Right ventricle myocardium inferior (tissue), 1 donor: ENCODE results near the gene ZMAT5. TPM values are rescaled to one million over a fixed set of nuclear protein-coding genes. Genes with fewer than 3 reads are reported as not detected.

Source experiments
- ATAC-seq: fragments of 200-7000 bp; cut with Tn5 transposase; one replicate; pipeline ENCODE4 v1.9.1; 2020; ENCODE audit warnings: mild to moderate bottlenecking, moderate library complexity
- DNase-seq: peaks from one replicate; pipeline ENCODE4 v3.0.0; 2021; ENCODE audit errors: missing footprints
- intact Hi-C: fragments of 100-400 bp; cut with DNase I; formaldehyde crosslinking; loops from one replicate; pipeline ENCODE4 v1.11.0; 2022
- total RNA-seq: library from RNA; stranded (reverse); fragmentation: NEBNext Ultra II Directional; extraction: Animal tissue kit (Norgen Biotek cat#: 25700); gene quantifications from one replicate; pipeline ENCODE4 v1.2.1, GENCODE V29; 2021
- donor health status: DM: no; HTN: yes; CAD: no; lungs with severe emphysema.

Gene ZMAT5
- total RNA-seq, 1 donor from 2014 or later, result 21.7 TPM

- no peak for ATAC-seq
- DNase-seq, result no peak
- intact Hi-C loops, result no loop called here
These were observed 21.8 kb upstream of the ZMAT5 start for GRCh38 chr22:29788339-29789279.

GRCh38 chr22:29787371-29787980, 20.7 kb upstream of the ZMAT5 start:
- intact Hi-C loops, result no loop called here
- DNase-seq, result no peak
- ATAC-seq, result no peak

GRCh38 chr22:29786031-29786430, 19.2 kb upstream of the ZMAT5 start:
- intact Hi-C loops, result no loop called here
- no peak for ATAC-seq
- DNase-seq, result no peak

- ATAC-seq (peak; percentile 35), DNase-seq (no peak)
These were observed 17.9 kb upstream of the ZMAT5 start for GRCh38 chr22:29784451-29785361.

GRCh38 chr22:29782061-29782845, 15.4 kb upstream of the ZMAT5 start:
- intact Hi-C loops, result no loop called here
- DNase-seq, result peak; percentile 74
- ATAC-seq, result peak; percentile 87

More at GRCh38 chr22:29784451-29785361, 17.9 kb upstream of the ZMAT5 start:
- intact Hi-C loops, result no loop called here

- intact Hi-C loops, result no loop called here
- peak; percentile 17 for ATAC-seq
- no peak for DNase-seq
These were observed 14.2 kb upstream of the ZMAT5 start for GRCh38 chr22:29780748-29781676.

- intact Hi-C loops, result no loop called here
- ATAC-seq (no peak), DNase-seq (no peak)
These were observed 13.4 kb upstream of the ZMAT5 start for GRCh38 chr22:29780220-29780619.

- DNase-seq (no peak), ATAC-seq (no peak)
- intact Hi-C loops, result no loop called here
These were observed 6.4 kb upstream of the ZMAT5 start for GRCh38 chr22:29773233-29773632.

GRCh38 chr22:29772170-29772641, 5.4 kb upstream of the ZMAT5 start:
- DNase-seq, result no peak
- intact Hi-C loops, result no loop called here
- no peak for ATAC-seq

- ATAC-seq, result no peak
- no peak for DNase-seq
- intact Hi-C loops, result loop anchor here (5.0 kb wide), 4 partner anchors 47 to 237 kb away; partner anchors contain the start of gene MTMR3
These were observed 3.0 kb upstream of the ZMAT5 start for GRCh38 chr22:29769723-29770321.

- intact Hi-C loops, result loop anchor here (5.0 kb wide), 4 partner anchors 49 to 239 kb away; partner anchors contain the start of gene MTMR3
- ATAC-seq (no peak), DNase-seq (no peak)
These were observed 1.4 kb upstream of the ZMAT5 start for GRCh38 chr22:29768052-29768693.

- peak; percentile 92 for ATAC-seq
- DNase-seq, result peak; percentile 99
- intact Hi-C loops, result loop anchor here (5.0 kb wide), 4 partner anchors 50 to 240 kb away; partner anchors contain the start of gene MTMR3
These were observed 604 bp upstream of the ZMAT5 start, which contains the start of gene UQCR10 for GRCh38 chr22:29767171-29768051. Gene UQCR10, plus strand, starts transcription at chr22:29767369. Its CDS starts 30 bp downstream, at chr22:29767399.

GRCh38 chr22:29765905-29766631, 739 bp downstream of the ZMAT5 start:
- ATAC-seq (no peak), DNase-seq (no peak)
- intact Hi-C loops, result loop anchor here (5.0 kb wide), 4 partner anchors 51 to 241 kb away; partner anchors contain the start of gene MTMR3

- intact Hi-C loops, result no loop called here
- no peak for DNase-seq
- no peak for ATAC-seq
These were observed 4.5 kb downstream of the ZMAT5 start for GRCh38 chr22:29762263-29762662.
